ENCODE measurements around the gene ASPHD1. TPM values are rescaled to one million over a fixed set of nuclear protein-coding genes. Genes with fewer than 3 reads are reported as not detected.

The ASPHD1 gene
- polyA plus RNA-seq, 2 of the 4 experiments (the other 2 are of a cell fraction): 4.6 to 20.6 TPM

DNA sequence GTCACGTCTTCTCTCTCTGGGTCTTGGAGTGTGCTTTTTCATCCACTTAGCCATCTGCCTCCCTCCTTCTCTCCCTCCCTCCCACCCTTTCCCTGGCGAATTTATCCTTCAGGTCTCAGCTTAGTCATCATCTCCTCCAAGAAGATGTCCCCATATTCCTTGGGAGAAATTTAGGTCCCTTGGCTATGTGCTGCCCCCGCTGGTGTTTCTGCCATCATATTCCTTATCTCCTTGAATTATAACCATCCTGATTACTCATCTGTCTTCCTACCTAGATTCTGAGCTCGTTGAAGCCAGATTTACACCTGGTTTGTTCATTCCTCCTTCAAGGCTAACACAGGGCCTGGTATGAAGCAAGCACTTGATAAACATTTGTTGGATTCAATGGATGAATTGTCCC lies 5.9 kb upstream of the ASPHD1 start:
- H3K27ac ChIP-seq: no peak overlapping the region
- H3K4me3 ChIP-seq: no peak overlapping the region
- DNase-seq (ENCODE audit: low read depth in 1 of 2, low spot score in 1 of 2): no peak
- WGBS (ENCODE audit: missing lambda C conversion rate): 72% methylated on average over 4 of the region's 4 CpGs
- no peaks in the 10 kb centered on the region for H3K9me3 ChIP-seq
- H3K4me1 ChIP-seq: peaks cover 4% of the 10 kb centered on the region; the same call in 1 of the 3 replicates
- FAIRE-seq: no peak
- POLR2A ChIA-PET: no interaction called here
- H3K4me2 ChIP-seq: no peak overlapping the region
- TF ChIP-seq ESRRA (IDR thresholded peaks at IDR 0.05; ENCODE audit: borderline replicate concordance, low read length) (no peak), NPAS2 (CRISPR knock-in tag; IDR thresholded peaks at IDR 0.05; ENCODE audit: borderline replicate concordance) (no peak), EP300 (IDR thresholded peaks at IDR 0.05) (no peak), SREBF2 (IDR thresholded peaks at IDR 0.05) (no peak), GATA3 (IDR thresholded peaks at IDR 0.05; ENCODE audit: borderline replicate concordance) (no peak)
- TF ChIP-seq, protein P1, sequence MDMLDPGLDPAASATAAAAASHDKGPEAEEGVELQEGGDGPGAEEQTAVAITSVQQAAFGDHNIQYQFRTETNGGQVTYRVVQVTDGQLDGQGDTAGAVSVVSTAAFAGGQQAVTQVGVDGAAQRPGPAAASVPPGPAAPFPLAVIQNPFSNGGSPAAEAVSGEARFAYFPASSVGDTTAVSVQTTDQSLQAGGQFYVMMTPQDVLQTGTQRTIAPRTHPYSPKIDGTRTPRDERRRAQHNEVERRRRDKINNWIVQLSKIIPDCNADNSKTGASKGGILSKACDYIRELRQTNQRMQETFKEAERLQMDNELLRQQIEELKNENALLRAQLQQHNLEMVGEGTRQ (IDR thresholded peaks at IDR 0.05): no peak
- no peak for ATAC-seq
- CTCF ChIA-PET: interaction anchor here (0.9 to 1.1 kb wide), 3 partner anchors 28 to 138 kb away, joined by 3 to 9 read pairs (median 4); no protein-coding TSS in a partner anchor

DNA sequence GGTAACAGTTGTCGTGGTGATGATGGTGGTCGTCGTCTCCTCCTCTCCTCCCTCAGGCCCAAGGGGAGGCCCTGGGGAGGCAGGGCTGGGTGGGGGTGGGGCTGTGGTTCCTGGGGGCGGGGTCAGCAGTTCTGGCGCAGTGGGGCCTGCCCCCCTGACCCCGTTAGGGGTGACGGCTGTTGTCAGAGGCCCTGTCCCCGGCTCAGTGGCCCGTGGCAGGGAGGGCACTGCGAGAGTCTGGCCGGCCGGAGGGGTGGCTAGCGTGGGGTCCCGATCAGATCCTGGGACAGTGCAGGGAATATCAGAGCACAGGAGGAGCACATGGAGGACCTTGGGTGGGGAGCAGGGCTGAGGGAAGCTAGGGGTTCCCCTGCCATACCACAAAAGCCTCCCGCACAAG lies 3.4 kb upstream of the ASPHD1 start:
- no peak overlapping the region for H3K4me3 ChIP-seq

GRCh38 chr16:29897333-29897732 lies 3.0 kb upstream of the ASPHD1 start:
- no peaks in the 10 kb centered on the region for H3K9me3 ChIP-seq
- 31% methylated on average over 4 of the region's 4 CpGs for WGBS (ENCODE audit: missing lambda C conversion rate)
- POLR2A ChIA-PET: no interaction called here
- FAIRE-seq: no peak
- H3K4me3 ChIP-seq: no peak overlapping the region
- TF ChIP-seq RNF2 (IDR thresholded peaks at IDR 0.05; ENCODE audit: borderline replicate concordance, low read depth): no peak
- TF ChIP-seq, protein P2, sequence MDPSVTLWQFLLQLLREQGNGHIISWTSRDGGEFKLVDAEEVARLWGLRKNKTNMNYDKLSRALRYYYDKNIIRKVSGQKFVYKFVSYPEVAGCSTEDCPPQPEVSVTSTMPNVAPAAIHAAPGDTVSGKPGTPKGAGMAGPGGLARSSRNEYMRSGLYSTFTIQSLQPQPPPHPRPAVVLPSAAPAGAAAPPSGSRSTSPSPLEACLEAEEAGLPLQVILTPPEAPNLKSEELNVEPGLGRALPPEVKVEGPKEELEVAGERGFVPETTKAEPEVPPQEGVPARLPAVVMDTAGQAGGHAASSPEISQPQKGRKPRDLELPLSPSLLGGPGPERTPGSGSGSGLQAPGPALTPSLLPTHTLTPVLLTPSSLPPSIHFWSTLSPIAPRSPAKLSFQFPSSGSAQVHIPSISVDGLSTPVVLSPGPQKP (IDR thresholded peaks at IDR 0.05; ENCODE audit: low read depth, low read length): no peak
- no peak for ATAC-seq
- DNase-seq (ENCODE audit: low read depth in 1 of 2, low spot score in 1 of 2): no peak
- peaks cover 16% of the 10 kb centered on the region for H3K4me1 ChIP-seq
- CTCF ChIA-PET: no interaction called here
- H3K4me2 ChIP-seq: no peak overlapping the region
- no peak overlapping the region for H3K27ac ChIP-seq

More for the DNA sequence above, 3.4 kb upstream of the ASPHD1 start:
- no peaks in the 10 kb centered on the region for H3K9me3 ChIP-seq
- H3K4me2 ChIP-seq: no peak overlapping the region
- ATAC-seq (no peak), DNase-seq (ENCODE audit: low read depth in 1 of 2, low spot score in 1 of 2) (no peak), FAIRE-seq (no peak)
- CTCF ChIA-PET: no interaction called here
- POLR2A ChIA-PET: no interaction called here
- TF ChIP-seq HES2 (IDR thresholded peaks at IDR 0.05) (no peak), RNF2 (IDR thresholded peaks at IDR 0.05; ENCODE audit: borderline replicate concordance, low read depth) (no peak), CHD2 (IDR thresholded peaks at IDR 0.05; ENCODE audit: low read length, partially characterized antibody) (no peak), HDAC2 (IDR thresholded peaks at IDR 0.05) (no peak)
- WGBS (ENCODE audit: missing lambda C conversion rate): 57% methylated on average over 6 of the region's 15 CpGs
- peaks cover 15% of the 10 kb centered on the region for H3K4me1 ChIP-seq
- H3K27ac ChIP-seq: no peak overlapping the region

- TF ChIP-seq BHLHE40 (IDR thresholded peaks at IDR 0.05; ENCODE audit: low read depth, low read length) (no peak), REST (IDR thresholded peaks at IDR 0.05) (peak; percentile 54; the same call in 1 of the 2 replicates)
- TF ChIP-seq, protein P1 (IDR thresholded peaks at IDR 0.05): no peak
- DNase-seq (ENCODE audit: low read depth in 1 of 2, low spot score in 1 of 2) (no peak), ATAC-seq (no peak), FAIRE-seq (no peak)
- Histone ChIP-seq H3K4me2 (peak overlapping the region; percentile 98), H3K9me3 (no peaks in the 10 kb centered on the region), H3K4me3 (peak overlapping the region; percentile 68; the same call in 2 of the 3 replicates), H3K4me1 (peaks cover 16% of the 10 kb centered on the region), H3K27ac (peak overlapping the region in 1 of 2 experiments; percentile 88; a peak in 3 of 6 replicates)
- WGBS (ENCODE audit: missing lambda C conversion rate): 61% methylated on average over 9 of the region's 9 CpGs
- ChIA-PET CTCF (interaction anchor here (1.2 kb wide), 2 partner anchors 25 to 35 kb away, joined by 3 to 6 read pairs; partner anchors contain the start of gene CDIPT), POLR2A (interaction anchor here (1.6 kb wide), 1 partner anchor 91 kb away, joined by 9 read pairs; no protein-coding TSS in a partner anchor)
Measured at GRCh38 chr16:29898135-29898803, 2.0 kb upstream of the ASPHD1 start.
